ENCODE measurements around the gene HTT. TPM values are rescaled to one million over a fixed set of nuclear protein-coding genes. Genes with fewer than 3 reads are reported as not detected.

HTT gene
- total RNA-seq, 1 donor from 2014 or later: 49.8 TPM

DNA sequence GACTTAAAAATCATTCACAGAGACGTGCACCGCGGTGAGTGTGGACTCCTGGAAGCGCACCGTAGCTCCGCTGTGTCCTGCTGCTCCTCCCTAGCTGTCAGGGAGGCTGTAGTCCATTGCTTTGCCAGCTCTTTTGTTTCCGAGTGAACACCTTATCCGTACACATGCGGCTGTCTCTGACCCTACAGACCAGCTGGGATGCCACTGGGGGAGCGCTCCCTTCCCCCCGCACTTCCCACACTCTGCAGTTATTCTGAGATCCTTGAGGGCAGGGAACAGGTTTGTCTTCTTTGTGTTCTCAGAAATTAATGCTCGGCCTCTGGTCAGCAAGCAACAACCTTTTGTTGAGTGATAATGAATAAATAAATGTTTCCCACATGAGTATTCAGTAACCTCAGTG lies 140.8 kb downstream of the HTT start:
- no peaks in the 10 kb centered on the region for H3K9me3 ChIP-seq
- H3K4me1 ChIP-seq: no peaks in the 10 kb centered on the region
- H3K27ac ChIP-seq: no peak overlapping the region
- peaks cover 4 to 83% of the 10 kb centered on the region in 2 donors for H3K36me3 ChIP-seq
- no peak for DNase-seq (ENCODE audit: extremely low spot score in 2 of 2)
- H3K27me3 ChIP-seq: no peaks in the 10 kb centered on the region
- intact Hi-C loops (cut with DNase I): no loop called here
- TF ChIP-seq POLR2AphosphoS5 (IDR thresholded peaks at IDR 0.05; ENCODE audit: insufficient read depth in 1 of 2, low read depth in 1 of 2) (no peak), POLR2A (IDR thresholded peaks at IDR 0.05) (no peak)
- TF ChIP-seq, protein P1, sequence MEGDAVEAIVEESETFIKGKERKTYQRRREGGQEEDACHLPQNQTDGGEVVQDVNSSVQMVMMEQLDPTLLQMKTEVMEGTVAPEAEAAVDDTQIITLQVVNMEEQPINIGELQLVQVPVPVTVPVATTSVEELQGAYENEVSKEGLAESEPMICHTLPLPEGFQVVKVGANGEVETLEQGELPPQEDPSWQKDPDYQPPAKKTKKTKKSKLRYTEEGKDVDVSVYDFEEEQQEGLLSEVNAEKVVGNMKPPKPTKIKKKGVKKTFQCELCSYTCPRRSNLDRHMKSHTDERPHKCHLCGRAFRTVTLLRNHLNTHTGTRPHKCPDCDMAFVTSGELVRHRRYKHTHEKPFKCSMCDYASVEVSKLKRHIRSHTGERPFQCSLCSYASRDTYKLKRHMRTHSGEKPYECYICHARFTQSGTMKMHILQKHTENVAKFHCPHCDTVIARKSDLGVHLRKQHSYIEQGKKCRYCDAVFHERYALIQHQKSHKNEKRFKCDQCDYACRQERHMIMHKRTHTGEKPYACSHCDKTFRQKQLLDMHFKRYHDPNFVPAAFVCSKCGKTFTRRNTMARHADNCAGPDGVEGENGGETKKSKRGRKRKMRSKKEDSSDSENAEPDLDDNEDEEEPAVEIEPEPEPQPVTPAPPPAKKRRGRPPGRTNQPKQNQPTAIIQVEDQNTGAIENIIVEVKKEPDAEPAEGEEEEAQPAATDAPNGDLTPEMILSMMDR (IDR thresholded peaks at IDR 0.05): no peak
- no peak overlapping the region for H3K4me3 ChIP-seq

DNA sequence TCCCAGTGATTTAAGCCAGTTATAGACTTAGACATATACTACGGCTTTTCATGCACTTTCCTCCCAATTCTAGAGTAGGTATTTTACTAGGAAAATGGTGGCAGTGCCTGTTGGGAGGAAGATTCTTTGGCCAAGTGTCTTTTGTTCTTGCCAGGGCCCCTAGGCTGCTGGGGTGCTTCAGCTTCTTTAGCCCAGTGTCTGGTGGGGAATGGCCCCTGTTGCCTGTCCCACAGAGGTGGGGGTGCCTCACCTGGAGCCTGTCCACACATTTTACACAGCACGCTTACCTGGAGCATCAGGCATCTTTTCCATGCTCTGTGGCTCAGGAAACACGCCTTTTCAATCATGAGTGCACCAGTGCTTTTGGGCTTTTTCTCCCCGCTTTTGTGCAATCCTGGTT lies 141.3 kb downstream of the HTT start:
- Histone ChIP-seq H3K9me3 (no peaks in the 10 kb centered on the region), H3K36me3 (peaks cover 4 to 83% of the 10 kb centered on the region in 2 donors), H3K27ac (no peak overlapping the region), H3K4me3 (no peak overlapping the region), H3K27me3 (no peaks in the 10 kb centered on the region), H3K4me1 (no peaks in the 10 kb centered on the region)
- no peak for DNase-seq (ENCODE audit: extremely low spot score in 2 of 2)
- TF ChIP-seq POLR2A (IDR thresholded peaks at IDR 0.05) (no peak), POLR2AphosphoS5 (IDR thresholded peaks at IDR 0.05; ENCODE audit: insufficient read depth in 1 of 2, low read depth in 1 of 2) (no peak)
- TF ChIP-seq, protein P1 (IDR thresholded peaks at IDR 0.05): no peak
- intact Hi-C loops (cut with DNase I): no loop called here

DNA sequence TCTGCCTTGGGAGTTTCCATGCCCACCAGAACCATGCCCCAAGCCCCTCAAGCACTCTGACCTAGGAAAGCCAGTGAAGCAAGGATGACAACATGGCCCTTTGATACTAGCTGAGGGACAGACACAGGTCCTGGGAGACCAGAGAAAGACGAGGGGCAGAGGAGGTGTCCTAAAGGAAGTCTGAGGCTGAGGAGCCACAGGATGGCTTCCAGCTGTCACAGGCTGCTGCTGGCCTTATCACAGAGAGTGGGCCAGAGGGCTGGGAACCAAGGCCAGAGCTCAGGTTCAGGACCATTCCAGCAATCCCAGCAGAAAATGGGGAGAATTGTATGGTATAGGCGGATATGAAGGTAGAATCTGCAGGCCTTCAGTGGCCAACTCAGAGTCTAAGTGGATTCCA lies 142.8 kb downstream of the HTT start:
- intact Hi-C loops (cut with DNase I): no loop called here
- TF ChIP-seq, protein P1 (IDR thresholded peaks at IDR 0.05): no peak
- TF ChIP-seq POLR2A (IDR thresholded peaks at IDR 0.05): no peak
- H3K36me3 ChIP-seq: peaks cover 4 to 79% of the 10 kb centered on the region in 2 donors

DNA sequence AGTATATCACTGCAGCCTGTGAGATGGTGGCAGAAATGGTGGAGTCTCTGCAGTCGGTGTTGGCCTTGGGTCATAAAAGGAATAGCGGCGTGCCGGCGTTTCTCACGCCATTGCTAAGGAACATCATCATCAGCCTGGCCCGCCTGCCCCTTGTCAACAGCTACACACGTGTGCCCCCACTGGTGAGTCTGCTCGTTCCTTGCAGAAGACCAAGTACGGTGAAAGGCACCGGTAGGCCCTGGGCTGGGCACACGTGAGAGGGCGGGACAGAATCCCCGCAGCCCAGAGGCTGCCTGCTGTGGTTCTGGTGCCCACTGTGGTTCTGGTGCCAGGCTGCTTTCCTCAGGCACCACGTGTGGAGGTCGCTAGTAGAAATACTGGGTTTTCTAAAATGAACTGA lies 143.3 kb downstream of the HTT start:
- intact Hi-C loops (cut with DNase I): no loop called here
- Histone ChIP-seq H3K27ac (no peak overlapping the region), H3K4me1 (no peaks in the 10 kb centered on the region), H3K4me3 (no peak overlapping the region), H3K9me3 (no peaks in the 10 kb centered on the region), H3K36me3 (peaks cover 4 to 76% of the 10 kb centered on the region in 2 donors), H3K27me3 (no peaks in the 10 kb centered on the region)
- TF ChIP-seq POLR2A (IDR thresholded peaks at IDR 0.05) (no peak), POLR2AphosphoS5 (IDR thresholded peaks at IDR 0.05; ENCODE audit: insufficient read depth in 1 of 2, low read depth in 1 of 2) (no peak)
- TF ChIP-seq, protein P1 (IDR thresholded peaks at IDR 0.05): no peak
- DNase-seq (ENCODE audit: extremely low spot score in 2 of 2): no peak

More for the DNA sequence above, 142.8 kb downstream of the HTT start:
- Histone ChIP-seq H3K27ac (no peak overlapping the region), H3K27me3 (no peaks in the 10 kb centered on the region), H3K4me3 (no peak overlapping the region), H3K9me3 (no peaks in the 10 kb centered on the region), H3K4me1 (no peaks in the 10 kb centered on the region)
- DNase-seq (ENCODE audit: extremely low spot score in 2 of 2): no peak

DNA sequence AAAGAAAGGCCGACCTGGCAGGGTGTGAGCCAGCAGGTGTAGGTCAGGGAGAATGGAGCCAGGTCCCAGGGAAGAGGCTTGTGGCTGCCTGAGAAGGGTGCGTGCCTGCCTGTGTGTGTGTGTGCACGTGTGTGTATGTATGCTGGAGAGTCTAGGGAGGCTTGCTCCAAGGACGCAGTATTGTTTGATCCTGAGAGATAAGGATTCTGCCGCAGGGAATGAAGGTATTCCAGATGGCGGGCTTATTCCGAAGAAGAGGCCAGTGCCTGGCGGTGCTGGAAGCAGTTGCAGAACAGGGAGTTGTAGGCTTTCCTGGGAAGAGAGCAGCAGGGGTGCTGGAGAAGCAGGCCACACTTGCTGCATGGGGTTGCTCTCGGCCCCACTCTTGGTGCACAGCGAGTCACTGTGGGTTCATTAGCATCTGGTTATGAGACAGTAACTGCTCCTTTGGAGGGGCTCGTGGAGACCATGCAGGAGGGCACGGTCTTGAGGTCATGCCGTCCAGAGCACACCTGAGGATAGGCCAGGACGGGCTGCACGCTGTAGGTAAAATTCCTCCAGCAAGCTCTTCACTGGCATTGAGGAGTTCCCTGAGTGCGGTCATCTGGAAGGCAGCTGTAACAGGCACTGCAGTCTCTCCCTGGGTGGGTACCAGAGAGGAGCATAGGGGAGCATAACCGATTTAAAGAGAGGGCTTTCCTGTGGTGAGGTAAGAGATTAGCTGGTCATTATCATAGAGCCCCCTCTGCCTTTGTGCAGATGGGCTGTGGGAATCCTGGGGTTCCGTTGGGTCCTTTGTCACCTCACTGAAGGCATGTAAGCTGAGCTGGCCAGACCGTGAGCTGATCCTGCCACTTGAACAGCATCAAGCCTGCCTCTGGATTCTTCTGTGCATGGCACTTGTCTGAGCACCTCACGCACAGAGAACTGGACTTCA lies 144.6 kb downstream of the HTT start:
- Histone ChIP-seq H3K9me3 (no peaks in the 10 kb centered on the region), H3K27ac (no peak overlapping the region), H3K4me1 (no peaks in the 10 kb centered on the region), H3K4me3 (no peak overlapping the region), H3K27me3 (no peaks in the 10 kb centered on the region), H3K36me3 (peaks cover 4 to 77% of the 10 kb centered on the region in 2 donors)
- intact Hi-C loops (cut with DNase I): no loop called here
- no peak for DNase-seq (ENCODE audit: extremely low spot score in 2 of 2)
- no peak for TF ChIP-seq POLR2AphosphoS5 (IDR thresholded peaks at IDR 0.05; ENCODE audit: insufficient read depth in 1 of 2, low read depth in 1 of 2)
- no peak for TF ChIP-seq POLR2A (IDR thresholded peaks at IDR 0.05)
- TF ChIP-seq, protein P1 (IDR thresholded peaks at IDR 0.05): no peak
